ENCODE results near the gene SULT4A1. TPM values are rescaled to one million over a fixed set of nuclear protein-coding genes. Genes with fewer than 3 reads are reported as not detected.

Gene SULT4A1
- total and polyA plus RNA-seq, 8 donors, result 0.12 to 2.2 (median 0.77) TPM; not detected in 4

DNA sequence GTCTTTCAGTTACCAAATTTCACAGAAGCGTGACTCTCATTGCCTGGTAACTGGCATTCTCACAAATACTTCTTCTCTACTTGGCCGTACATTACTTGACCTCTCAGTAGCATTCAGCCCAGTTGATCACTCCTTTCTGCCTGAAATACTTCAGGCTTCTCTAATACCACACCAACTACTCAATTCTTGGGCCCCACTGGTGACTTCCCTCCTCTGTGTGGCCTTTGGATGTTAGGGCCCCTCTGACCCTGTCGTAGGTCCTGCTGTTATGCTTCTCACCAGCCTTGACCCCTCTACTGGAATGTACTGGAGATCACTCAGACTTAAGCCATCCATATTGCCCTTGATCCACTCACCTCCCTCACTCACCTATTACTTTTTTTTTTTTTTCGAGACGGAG, 48.0 kb downstream of the SULT4A1 start:
- no peak for DNase-seq
- no peak overlapping the region for H3K4me3 ChIP-seq
- no peaks in the 10 kb centered on the region for H3K9me3 ChIP-seq
- intact Hi-C loops (cut with DNase I; ENCODE audit: low total_unique reads), result no loop called here
- peaks cover 12 to 21% (median 16%) of the 10 kb centered on the region in 4 donors for H3K4me1 ChIP-seq
- no peaks in the 10 kb centered on the region for H3K27me3 ChIP-seq
- no peak overlapping the region for H3K27ac ChIP-seq
- no peak for TF ChIP-seq POLR2A (IDR thresholded peaks at IDR 0.05)
- TF ChIP-seq EP300 (IDR thresholded peaks at IDR 0.05), result no peak
- no peak for TF ChIP-seq POLR2AphosphoS5 (IDR thresholded peaks at IDR 0.05)
- TF ChIP-seq, protein P1, sequence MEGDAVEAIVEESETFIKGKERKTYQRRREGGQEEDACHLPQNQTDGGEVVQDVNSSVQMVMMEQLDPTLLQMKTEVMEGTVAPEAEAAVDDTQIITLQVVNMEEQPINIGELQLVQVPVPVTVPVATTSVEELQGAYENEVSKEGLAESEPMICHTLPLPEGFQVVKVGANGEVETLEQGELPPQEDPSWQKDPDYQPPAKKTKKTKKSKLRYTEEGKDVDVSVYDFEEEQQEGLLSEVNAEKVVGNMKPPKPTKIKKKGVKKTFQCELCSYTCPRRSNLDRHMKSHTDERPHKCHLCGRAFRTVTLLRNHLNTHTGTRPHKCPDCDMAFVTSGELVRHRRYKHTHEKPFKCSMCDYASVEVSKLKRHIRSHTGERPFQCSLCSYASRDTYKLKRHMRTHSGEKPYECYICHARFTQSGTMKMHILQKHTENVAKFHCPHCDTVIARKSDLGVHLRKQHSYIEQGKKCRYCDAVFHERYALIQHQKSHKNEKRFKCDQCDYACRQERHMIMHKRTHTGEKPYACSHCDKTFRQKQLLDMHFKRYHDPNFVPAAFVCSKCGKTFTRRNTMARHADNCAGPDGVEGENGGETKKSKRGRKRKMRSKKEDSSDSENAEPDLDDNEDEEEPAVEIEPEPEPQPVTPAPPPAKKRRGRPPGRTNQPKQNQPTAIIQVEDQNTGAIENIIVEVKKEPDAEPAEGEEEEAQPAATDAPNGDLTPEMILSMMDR (IDR thresholded peaks at IDR 0.05), result no peak
- WGBS, 5 donors, result 95 to 100% (median 99%) methylated on average over 5 of the region's 5 CpGs
- no peaks in the 10 kb centered on the region for H3K36me3 ChIP-seq

DNA sequence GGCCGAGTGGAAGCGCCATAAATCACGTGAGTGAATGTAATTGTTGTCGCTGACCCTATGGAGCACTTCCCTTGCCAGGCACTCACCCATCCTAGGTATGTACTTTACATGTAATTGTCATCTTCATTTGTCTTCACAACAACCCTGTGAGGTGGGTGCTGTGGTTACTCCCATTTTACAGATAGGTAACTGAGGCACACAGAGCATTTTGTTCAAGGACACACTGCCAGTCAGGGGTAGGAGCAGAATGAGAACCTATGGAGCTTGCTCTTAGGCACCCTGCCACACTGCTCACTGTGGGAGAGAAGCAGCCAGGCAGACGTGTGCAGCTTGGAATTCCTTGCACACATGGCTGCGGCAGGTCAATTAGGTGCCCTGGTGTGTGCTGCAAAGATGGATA, 49.4 kb downstream of the SULT4A1 start:
- no peaks in the 10 kb centered on the region for H3K9me3 ChIP-seq
- intact Hi-C loops (cut with DNase I; ENCODE audit: low total_unique reads), result no loop called here
- no peak for DNase-seq
- H3K4me1 ChIP-seq, result peaks cover 12 to 21% (median 16%) of the 10 kb centered on the region in 4 donors
- H3K27ac ChIP-seq, result peak overlapping the region in 4 of 5 donors; percentile 72 to 90 (median 82)
- H3K27me3 ChIP-seq, result no peaks in the 10 kb centered on the region
- H3K4me3 ChIP-seq, result peak overlapping the region; percentile 81 to 100 (median 91)
- TF ChIP-seq POLR2A (IDR thresholded peaks at IDR 0.05) (no peak), EP300 (IDR thresholded peaks at IDR 0.05) (no peak), POLR2AphosphoS5 (IDR thresholded peaks at IDR 0.05) (no peak)
- TF ChIP-seq, protein P1 (IDR thresholded peaks at IDR 0.05), result no peak
- WGBS, 5 donors, result 12 to 31% (median 15%) methylated on average over 6 of the region's 6 CpGs
- no peaks in the 10 kb centered on the region for H3K36me3 ChIP-seq

DNA sequence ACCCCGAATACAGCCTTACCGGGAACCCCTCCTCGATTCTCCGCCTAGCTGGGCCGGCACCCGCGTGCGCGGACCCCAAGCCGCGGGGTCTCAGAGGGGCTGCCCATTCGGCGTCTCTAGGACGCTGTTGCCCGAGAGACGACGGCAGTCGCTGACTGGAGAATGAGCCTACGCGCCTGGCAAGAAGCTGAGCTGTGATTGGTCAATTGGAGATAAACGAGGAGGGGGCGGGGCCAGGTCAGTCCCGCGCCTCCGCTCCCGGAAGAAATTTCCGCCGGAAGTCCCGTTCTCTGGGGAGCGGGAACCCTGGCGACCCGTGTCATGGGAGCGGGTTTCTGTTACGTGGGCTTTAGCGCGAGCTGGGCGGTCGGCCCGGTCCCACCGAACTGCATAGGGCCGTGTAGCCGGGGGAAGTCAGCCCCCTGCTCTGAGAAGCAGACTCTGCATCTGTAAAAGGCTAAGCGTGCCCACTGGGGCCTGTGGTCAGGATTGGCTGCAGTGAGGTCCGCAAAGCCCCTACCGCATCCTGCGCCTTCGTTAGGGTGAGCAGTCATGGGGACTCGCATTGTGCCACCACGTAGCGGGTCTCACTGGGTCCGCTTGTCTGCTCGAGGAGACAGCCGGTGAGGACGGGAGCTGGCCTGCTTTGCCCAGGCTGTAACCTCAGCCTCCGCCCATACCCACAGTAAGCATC, 50.0 kb downstream of the SULT4A1 start, which contains the start of gene EFCAB6:
EFCAB6 (minus strand) TSS at position 157 of the 694 bp plus-strand sequence. CDS start 29,987 bp downstream, outside the sequence.
- intact Hi-C loops (cut with DNase I; ENCODE audit: low total_unique reads), result no loop called here
- TF ChIP-seq POLR2A (IDR thresholded peaks at IDR 0.05) (no peak), POLR2AphosphoS5 (IDR thresholded peaks at IDR 0.05) (peak; percentile 26 to 90 (median 68))
- Histone ChIP-seq H3K4me1 (peaks cover 12 to 21% (median 16%) of the 10 kb centered on the region in 4 donors), H3K9me3 (no peaks in the 10 kb centered on the region), H3K27ac (peak within 1 kb of the TSS; percentile 72 to 90 (median 79)), H3K36me3 (no peaks in the 10 kb centered on the region), H3K4me3 (peak within 1 kb of the TSS; percentile 81 to 100 (median 91)), H3K27me3 (no peaks in the 10 kb centered on the region)
- DNase-seq, result peak; percentile 96 to 98
- 0 to 2% (median 0%) methylated on average over 33 to 55 of the region's 55 CpGs for WGBS, 5 donors

DNA sequence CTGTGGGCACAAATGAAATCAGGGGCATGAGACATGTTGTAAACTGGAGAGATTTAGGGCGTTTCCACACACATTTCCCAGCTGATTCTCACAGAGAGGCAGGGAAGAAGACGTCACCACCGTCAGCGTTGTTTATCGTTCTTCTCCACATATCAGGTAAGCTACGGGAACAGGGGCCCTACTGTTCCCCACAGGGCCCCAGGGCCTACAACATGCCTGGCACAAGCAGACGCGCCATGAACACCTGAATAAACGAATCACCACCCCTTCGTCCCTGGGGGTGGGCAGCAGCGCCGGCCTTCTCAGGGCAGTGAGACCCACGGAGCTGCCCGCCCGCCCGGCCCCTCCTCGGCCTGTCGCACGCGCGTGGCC, 50.5 kb downstream of the SULT4A1 start:
- peak in 1 of 2 donors; percentile 75 for DNase-seq
- H3K27ac ChIP-seq, result peak overlapping the region; percentile 48 to 90 (median 79)

More for the DNA sequence above, 50.5 kb downstream of the SULT4A1 start:
- H3K27me3 ChIP-seq, result no peaks in the 10 kb centered on the region
- WGBS, 5 donors, result 0 to 2% (median 1%) methylated on average over 8 to 21 of the region's 21 CpGs
- no peaks in the 10 kb centered on the region for H3K36me3 ChIP-seq
- intact Hi-C loops (cut with DNase I; ENCODE audit: low total_unique reads), result no loop called here
- H3K4me3 ChIP-seq, result peak overlapping the region; percentile 81 to 100 (median 91)
- TF ChIP-seq, protein P1 (IDR thresholded peaks at IDR 0.05), result no peak
- no peaks in the 10 kb centered on the region for H3K9me3 ChIP-seq
- H3K4me1 ChIP-seq, result peaks cover 12 to 21% (median 16%) of the 10 kb centered on the region in 4 donors
